GM18861 (cell line): ENCODE results near the gene PDCD10.

Experiments
- ATAC-seq: cut with Tn5 transposase; IDR thresholded peaks from one replicate; pipeline ENCODE4 v1.9.1; 2021; ENCODE audit not compliant: unreplicated experiment

The PDCD10 gene

GRCh38 chr3:167684388-167684993 lies 50.2 kb downstream of the PDCD10 start:
- peak; percentile 83 for ATAC-seq

- ATAC-seq, result no peak
Observed at GRCh38 chr3:167679526-167679925, 55.2 kb downstream of the PDCD10 start.

DNA sequence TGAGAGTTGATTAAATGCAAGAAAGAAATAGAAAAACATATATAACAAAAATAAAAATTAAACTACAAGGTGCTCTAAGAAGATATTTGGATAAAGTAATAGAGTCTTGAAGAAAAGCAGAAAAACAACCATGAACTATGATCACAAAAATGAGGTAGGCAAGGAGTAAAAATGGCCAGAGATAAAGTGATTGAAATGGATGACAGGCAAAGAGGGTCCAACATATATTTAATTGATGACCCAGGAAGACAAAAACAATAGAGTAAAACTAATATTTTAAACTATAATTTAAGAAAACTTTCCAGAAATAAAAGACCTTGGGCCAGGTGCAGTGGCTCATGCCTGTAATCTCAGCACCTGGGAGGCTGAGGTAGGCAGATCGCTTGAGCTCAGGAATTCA lies 58.8 kb downstream of the PDCD10 start:
- no peak for ATAC-seq

DNA sequence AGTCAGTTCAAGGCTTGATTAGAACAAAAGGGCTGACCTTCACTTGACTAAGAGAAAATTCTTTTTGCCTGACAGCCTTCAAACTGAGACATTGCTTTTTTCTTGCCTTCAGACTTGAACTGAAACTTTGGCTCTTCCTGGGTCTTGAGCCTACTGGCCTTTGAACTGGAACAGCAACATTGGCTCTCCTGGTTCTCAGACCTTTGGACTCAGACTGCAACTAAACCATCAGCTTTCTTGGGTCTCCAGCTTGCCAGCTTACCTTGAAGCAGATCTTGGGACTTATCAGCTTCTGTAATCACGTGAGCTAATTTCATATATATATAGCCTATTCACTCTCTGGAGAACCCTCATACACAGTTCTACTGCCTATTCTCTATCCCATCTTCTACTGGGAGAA lies 61.5 kb downstream of the PDCD10 start:
- ATAC-seq, result no peak

- no peak for ATAC-seq
Observed at GRCh38 chr3:167671878-167672427, 62.7 kb downstream of the PDCD10 start.

DNA sequence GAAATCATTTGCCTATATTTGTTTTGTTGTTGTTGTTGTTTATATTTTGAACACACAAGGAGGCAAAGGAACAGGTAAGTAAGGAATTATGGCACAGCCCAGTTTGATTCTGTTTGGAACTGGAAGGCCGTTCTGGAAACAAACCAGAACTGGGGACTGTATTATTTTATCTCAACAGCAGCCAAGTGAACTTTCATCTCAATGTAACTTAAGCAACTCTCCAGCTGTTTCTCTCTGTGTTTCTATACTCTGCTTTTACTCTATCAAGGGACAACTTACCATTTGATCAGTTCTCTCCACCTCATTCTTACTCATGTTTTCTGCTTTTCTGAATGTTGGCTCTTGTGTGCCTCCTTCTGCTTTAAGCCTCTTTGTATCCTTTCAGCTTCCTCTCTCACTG lies 65.0 kb downstream of the PDCD10 start:
- ATAC-seq, result no peak

GRCh38 chr3:167668651-167669050 lies 66.0 kb downstream of the PDCD10 start:
- no peak for ATAC-seq

DNA sequence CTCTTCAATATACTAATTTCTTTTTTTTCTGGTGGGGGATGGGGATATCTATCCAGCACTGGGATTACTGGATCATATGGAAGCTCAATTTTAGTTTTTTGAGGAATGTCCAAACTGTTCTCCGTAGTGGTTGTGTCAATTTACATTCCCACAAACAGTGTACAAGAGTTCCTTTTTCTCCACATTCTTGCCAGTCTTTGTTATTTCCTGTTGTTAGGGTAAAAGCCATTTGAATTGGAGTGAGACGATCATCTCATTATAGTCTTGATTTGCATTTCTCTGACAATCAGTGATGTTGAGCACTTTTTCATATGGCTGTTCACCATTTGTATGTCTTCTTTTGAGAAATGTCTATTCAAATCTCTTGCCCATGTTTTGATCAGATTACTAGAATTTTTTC lies 68.1 kb downstream of the PDCD10 start:
- ATAC-seq, result no peak

- ATAC-seq, result no peak
Observed at GRCh38 chr3:167662919-167663400, 71.7 kb downstream of the PDCD10 start.

- ATAC-seq, result no peak
Observed at GRCh38 chr3:167657684-167658225, 76.9 kb downstream of the PDCD10 start.

GRCh38 chr3:167656821-167657220 lies 77.9 kb downstream of the PDCD10 start:
- no peak for ATAC-seq

DNA sequence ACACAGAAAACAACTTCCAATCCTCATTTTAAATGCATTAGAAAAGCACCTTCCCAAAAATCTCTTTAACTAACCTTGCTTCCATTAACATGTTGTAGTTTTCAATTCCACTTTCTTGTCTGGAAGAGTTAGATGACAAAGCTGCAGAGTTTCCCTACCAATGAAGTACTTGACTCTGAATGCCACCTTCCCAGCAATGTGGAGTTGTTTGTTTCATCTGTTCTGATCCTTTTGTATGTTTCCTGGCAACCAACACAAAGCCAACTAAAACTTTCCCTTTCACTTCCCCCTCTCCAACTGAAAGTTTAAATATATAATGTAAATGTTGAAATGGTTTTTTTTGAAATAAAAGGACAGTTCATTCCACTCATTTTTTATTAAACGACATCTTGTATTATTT lies 80.9 kb downstream of the PDCD10 start, which contains the start of gene WDR49:
WDR49 (minus strand) TSS at position 183 of the 400 bp plus-strand sequence. CDS start 517 bp downstream, outside the sequence.
- no peak for ATAC-seq

DNA sequence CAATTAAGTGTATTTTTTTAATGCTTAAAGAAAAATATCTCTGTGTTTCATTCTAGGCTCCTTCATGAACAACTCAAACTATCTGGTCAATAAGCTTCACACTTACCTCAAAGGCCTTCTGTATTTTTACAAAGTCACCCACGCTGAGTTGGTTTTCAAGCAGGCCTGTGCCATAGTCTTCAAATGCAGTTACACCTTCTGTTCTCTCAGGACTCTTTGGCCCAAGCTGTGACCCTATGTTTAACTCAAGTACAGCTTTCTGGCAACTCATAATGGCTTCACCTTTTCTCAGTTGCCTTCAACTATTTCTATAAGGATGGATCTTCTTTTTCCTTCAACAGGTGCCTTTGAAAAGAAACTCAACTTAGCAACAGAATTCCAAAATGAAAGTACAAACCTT lies 81.5 kb downstream of the PDCD10 start:
- ATAC-seq, result no peak

- ATAC-seq, result no peak
Observed at GRCh38 chr3:167651826-167652225, 82.9 kb downstream of the PDCD10 start.

- ATAC-seq, result no peak
Observed at GRCh38 chr3:167650459-167650858, 84.2 kb downstream of the PDCD10 start.

DNA sequence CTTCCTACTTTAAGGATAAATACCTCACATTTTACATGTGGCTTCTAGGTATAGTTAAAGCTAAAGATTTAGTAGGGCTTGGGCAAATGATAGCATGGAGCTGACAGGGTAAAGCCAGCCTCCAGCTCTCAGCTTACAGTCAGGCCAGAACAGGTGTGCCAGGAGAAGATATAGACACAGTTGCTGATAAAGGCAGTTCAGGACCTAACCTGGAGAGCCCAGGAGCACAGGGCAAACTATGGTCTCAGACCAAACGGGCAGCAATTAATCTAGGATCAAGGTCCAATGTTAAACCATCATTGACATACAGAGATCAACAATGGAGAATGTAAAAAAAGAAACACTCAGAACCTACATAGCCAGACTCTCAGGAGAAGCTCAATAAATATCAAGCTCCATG lies 84.9 kb downstream of the PDCD10 start:
- no peak for ATAC-seq

- no peak for ATAC-seq
Observed at GRCh38 chr3:167644611-167645010, 90.1 kb downstream of the PDCD10 start.
